Karpas-422 (cell line): ENCODE measurements around the gene SRPK2. TPM values are rescaled to one million over a fixed set of nuclear protein-coding genes. Genes with fewer than 3 reads are reported as not detected.

ENCODE experiments used
- DNase-seq: peaks from one replicate; pipeline ENCODE4 v3.0.0-alpha.2; 2015
- H2AFZ ChIP-seq: fragments of 200-600 bp; sonication (generic); 2 replicates; pipeline ENCODE4 v1.6.1; 2014; ENCODE audit warnings: antibody characterized with exemption, low read length, mixed read lengths
- H3K27ac ChIP-seq: fragments of 200-600 bp; sonication (generic); 2 replicates; pipeline ENCODE4 v1.5.1; 2014; ENCODE audit warnings: mild to moderate bottlenecking, low read length, moderate library complexity
- H3K27me3 ChIP-seq: fragments of 200-600 bp; sonication (generic); 2 replicates; pipeline ENCODE4 v1.6.1; 2014; ENCODE audit warnings: low read length, mixed read lengths
- H3K36me3 ChIP-seq: fragments of 200-600 bp; sonication (generic); 2 replicates; pipeline ENCODE4 v1.6.1; 2014; ENCODE audit warnings: low read length, mixed read lengths; ENCODE audit not compliant: insufficient read depth
- H3K4me1 ChIP-seq: fragments of 200-600 bp; sonication (generic); 2 replicates; pipeline ENCODE4 v1.6.1; 2014; ENCODE audit warnings: mild to moderate bottlenecking, low read length, mixed read lengths
- H3K4me2 ChIP-seq: fragments of 200-600 bp; sonication (generic); 2 replicates; pipeline ENCODE4 v1.6.1; 2014; ENCODE audit warnings: low read length, low read depth, mild to moderate bottlenecking; ENCODE audit not compliant: poor library complexity, severe bottlenecking
- H3K4me3 ChIP-seq: fragments of 200-600 bp; sonication (generic); 2 replicates; pipeline ENCODE4 v1.5.1; 2014; ENCODE audit warnings: mild to moderate bottlenecking, antibody characterized with exemption, low read length, mixed read lengths
- H3K79me2 ChIP-seq: fragments of 200-600 bp; sonication (generic); 2 replicates; pipeline ENCODE4 v1.6.1; 2014; ENCODE audit warnings: mild to moderate bottlenecking, low read length, mixed read lengths
- H3K9ac ChIP-seq: fragments of 200-600 bp; sonication (generic); 2 replicates; pipeline ENCODE4 v1.6.0; 2014; ENCODE audit warnings: low read length
- H3K9me2 ChIP-seq: fragments of 200-600 bp; sonication (generic), shearing (Covaris generic); replicated peaks from 2 replicates; pipeline ENCODE4 v1.6.0; 2014; ENCODE audit warnings: mild to moderate bottlenecking, low read length, moderate library complexity; ENCODE audit not compliant: insufficient read depth
- H3K9me3 ChIP-seq: fragments of 300-700, 200-600 bp; sonication (generic); 2 replicates; pipeline ENCODE4 v1.6.1; 2014; ENCODE audit warnings: low read length, mixed read lengths
- H4K20me1 ChIP-seq: fragments of 200-600 bp; sonication (generic); 2 replicates; pipeline ENCODE4 v1.6.1; 2014; ENCODE audit warnings: mild to moderate bottlenecking, antibody characterized with exemption, low read length, low read depth; ENCODE audit not compliant: insufficient read depth
- total RNA-seq: library from RNA; depleted of rRNA; stranded (reverse); fragments of >200 nt; shearing (Covaris generic); gene quantifications from 2 replicates; pipeline ENCODE4 v1.2.3, GENCODE V29; 2014; ENCODE audit warnings: low replicate concordance

Gene SRPK2
- total RNA-seq, 1 experiment from 2014 or later, result 9.0 TPM

DNA sequence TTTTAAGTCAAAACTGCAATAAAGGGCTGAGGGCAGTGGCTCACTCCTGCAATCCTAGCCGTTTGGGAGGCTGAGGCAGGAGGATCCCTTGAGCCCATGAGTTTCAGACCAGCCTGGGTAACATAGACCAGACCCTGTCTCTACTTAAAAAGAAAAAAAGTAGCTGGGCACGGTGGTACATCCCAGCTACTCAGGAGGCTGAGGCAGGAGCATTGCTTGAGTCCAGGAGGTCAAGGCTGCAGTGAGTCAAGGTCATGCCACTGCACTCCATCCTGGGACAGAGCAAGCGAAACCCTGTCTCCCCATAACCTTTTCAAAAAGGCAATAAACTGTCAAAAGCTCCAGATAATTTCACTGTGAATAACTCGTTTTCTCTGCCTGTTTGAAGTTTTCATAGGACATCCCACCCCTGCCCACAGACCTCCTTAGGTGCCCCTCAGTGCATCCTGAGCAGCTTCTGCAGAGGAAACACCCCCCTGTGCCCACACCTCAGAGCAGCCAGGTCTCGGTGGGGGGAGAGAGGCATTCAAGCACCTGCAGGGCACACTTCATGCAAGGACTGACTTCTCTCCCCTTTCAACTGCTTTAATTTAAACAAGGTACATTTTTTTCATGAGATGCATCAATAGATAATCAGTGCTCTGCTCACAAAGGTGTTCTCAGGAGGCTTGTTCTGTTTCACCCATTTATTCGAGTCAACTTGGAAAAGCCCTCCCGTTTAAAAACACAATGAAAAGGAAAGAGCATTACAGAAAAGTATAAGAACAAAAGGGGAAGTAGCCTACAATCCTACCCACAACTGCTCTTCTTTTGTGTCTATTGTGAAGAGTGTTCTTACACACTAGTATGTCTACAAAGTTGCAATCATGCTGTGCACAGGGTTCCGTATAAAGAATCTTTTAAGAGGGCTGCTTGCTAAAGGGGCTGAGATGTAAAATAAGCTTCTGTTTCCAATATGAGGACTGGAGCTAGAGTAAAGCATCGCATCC lies 269.8 kb downstream of the SRPK2 start:
- Histone ChIP-seq H3K4me3 (no peak overlapping the region), H3K9ac (no peak overlapping the region), H2AFZ (no peak overlapping the region), H3K9me3 (no peaks in the 10 kb centered on the region), H3K27me3 (no peaks in the 10 kb centered on the region), H3K27ac (0 out of 2 replicates have a peak overlapping the region, but pooled peaks have one; percentile 12), H3K9me2 (no peaks in the 10 kb centered on the region), H3K36me3 (peaks cover 9% of the 10 kb centered on the region; the same call in 1 of the 2 replicates), H3K4me2 (no peak overlapping the region), H4K20me1 (no peaks in the 10 kb centered on the region), H3K79me2 (no peaks in the 10 kb centered on the region), H3K4me1 (peaks cover 11% of the 10 kb centered on the region)
- DNase-seq, result peak; percentile 49

DNA sequence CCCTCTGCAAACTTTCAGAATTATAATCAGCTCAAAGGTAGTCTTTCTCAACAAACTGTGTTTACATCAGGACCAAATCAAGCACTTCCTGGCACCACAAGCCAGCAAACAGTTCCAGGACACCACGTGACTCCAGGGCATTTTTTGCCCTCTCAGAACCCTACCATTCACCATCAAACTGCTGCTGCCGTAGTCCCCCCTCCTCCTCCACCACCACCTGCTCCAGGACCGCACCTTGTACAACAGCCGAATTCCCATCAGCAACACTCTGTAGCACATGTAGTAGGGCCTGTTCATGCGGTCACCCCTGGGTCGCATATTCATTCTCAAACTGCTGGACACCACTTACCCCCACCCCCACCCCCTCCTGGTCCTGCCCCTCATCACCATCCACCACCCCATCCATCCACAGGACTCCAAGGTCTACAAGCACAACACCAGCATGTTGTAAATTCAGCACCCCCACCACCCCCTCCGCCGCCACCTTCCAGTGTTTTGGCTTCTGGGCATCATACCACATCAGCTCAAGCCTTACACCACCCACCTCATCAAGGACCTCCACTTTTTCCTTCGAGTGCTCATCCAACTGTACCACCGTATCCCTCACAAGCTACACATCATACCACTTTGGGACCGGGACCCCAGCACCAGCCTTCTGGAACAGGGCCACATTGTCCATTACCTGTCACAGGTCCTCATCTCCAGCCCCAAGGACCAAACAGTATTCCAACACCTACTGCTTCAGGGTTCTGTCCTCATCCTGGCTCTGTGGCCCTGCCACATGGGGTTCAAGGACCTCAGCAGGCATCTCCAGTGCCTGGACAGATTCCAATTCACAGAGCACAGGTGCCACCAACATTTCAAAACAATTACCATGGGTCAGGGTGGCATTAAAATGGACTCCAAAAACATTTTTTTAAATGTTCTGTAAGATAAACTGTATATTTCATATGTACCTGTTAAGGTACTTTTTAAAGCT lies 276.0 kb downstream of the SRPK2 start:
- H3K27me3 ChIP-seq, result no peaks in the 10 kb centered on the region
- H3K36me3 ChIP-seq, result peaks cover 62% of the 10 kb centered on the region; the same call in 1 of the 2 replicates
- no peaks in the 10 kb centered on the region for H3K9me3 ChIP-seq
- no peak overlapping the region for H2AFZ ChIP-seq
- no peak for DNase-seq
- H3K4me3 ChIP-seq, result no peak overlapping the region
- 0 out of 2 replicates have a peak, but pooled peaks cover 8% of the 10 kb centered on the region for H3K79me2 ChIP-seq
- no peaks in the 10 kb centered on the region; the same call in 1 of the 2 replicates for H4K20me1 ChIP-seq
- H3K4me1 ChIP-seq, result no peaks in the 10 kb centered on the region
- no peaks in the 10 kb centered on the region for H3K9me2 ChIP-seq
- no peak overlapping the region for H3K27ac ChIP-seq
- no peak overlapping the region for H3K4me2 ChIP-seq
- H3K9ac ChIP-seq, result no peak overlapping the region

- H2AFZ ChIP-seq, result no peak overlapping the region
- H3K27me3 ChIP-seq, result no peaks in the 10 kb centered on the region
- no peaks in the 10 kb centered on the region for H3K4me1 ChIP-seq
- no peak overlapping the region for H3K9ac ChIP-seq
- DNase-seq, result no peak
- H4K20me1 ChIP-seq, result no peaks in the 10 kb centered on the region; the same call in 1 of the 2 replicates
- H3K9me2 ChIP-seq, result no peaks in the 10 kb centered on the region
- H3K27ac ChIP-seq, result no peak overlapping the region
- H3K4me2 ChIP-seq, result no peak overlapping the region
- H3K36me3 ChIP-seq, result peaks cover 87% of the 10 kb centered on the region; the same call in 1 of the 2 replicates
- H3K79me2 ChIP-seq, result peaks cover 15% of the 10 kb centered on the region; the same call in 1 of the 2 replicates
- no peak overlapping the region for H3K4me3 ChIP-seq
- no peaks in the 10 kb centered on the region for H3K9me3 ChIP-seq
Observed at GRCh38 chr7:105107458-105107857, 281.3 kb downstream of the SRPK2 start.

DNA sequence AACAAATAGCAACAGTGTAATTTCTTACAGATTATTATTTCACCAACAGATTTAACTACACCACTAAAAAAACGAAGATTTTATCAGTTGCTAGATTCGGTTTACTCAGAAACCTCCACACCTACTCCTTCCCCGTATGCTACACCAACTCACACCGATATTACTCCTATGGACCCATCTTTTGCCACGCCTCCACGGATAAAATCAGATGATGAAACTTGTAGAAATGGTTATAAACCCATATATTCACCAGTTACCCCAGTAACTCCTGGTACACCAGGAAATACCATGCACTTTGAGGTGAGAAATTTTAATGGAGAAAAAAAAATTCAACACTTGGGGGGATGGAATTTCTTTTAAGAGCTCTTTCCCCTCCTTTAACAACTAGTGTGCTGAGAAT lies 282.2 kb downstream of the SRPK2 start:
- H3K4me1 ChIP-seq, result no peaks in the 10 kb centered on the region
- peaks cover 15% of the 10 kb centered on the region; the same call in 1 of the 2 replicates for H3K79me2 ChIP-seq
- no peak overlapping the region for H3K27ac ChIP-seq
- no peaks in the 10 kb centered on the region for H3K27me3 ChIP-seq
- H3K36me3 ChIP-seq, result peaks cover 81% of the 10 kb centered on the region; the same call in 1 of the 2 replicates
- no peak overlapping the region for H3K4me2 ChIP-seq
- no peaks in the 10 kb centered on the region for H3K9me3 ChIP-seq
- no peaks in the 10 kb centered on the region for H3K9me2 ChIP-seq
- no peaks in the 10 kb centered on the region; the same call in 1 of the 2 replicates for H4K20me1 ChIP-seq
- no peak overlapping the region for H3K9ac ChIP-seq
- no peak overlapping the region for H2AFZ ChIP-seq
- no peak for DNase-seq
- no peak overlapping the region for H3K4me3 ChIP-seq

GRCh38 chr7:105105579-105105978 lies 283.1 kb downstream of the SRPK2 start:
- H3K4me1 ChIP-seq, result no peaks in the 10 kb centered on the region
- no peak overlapping the region for H3K4me3 ChIP-seq
- H3K27me3 ChIP-seq, result no peaks in the 10 kb centered on the region
- H3K4me2 ChIP-seq, result no peak overlapping the region
- H2AFZ ChIP-seq, result no peak overlapping the region
- no peak overlapping the region for H3K27ac ChIP-seq
- H3K9me2 ChIP-seq, result no peaks in the 10 kb centered on the region
- DNase-seq, result no peak
- no peaks in the 10 kb centered on the region for H3K9me3 ChIP-seq
- H4K20me1 ChIP-seq, result no peaks in the 10 kb centered on the region; the same call in 1 of the 2 replicates
- peaks cover 81% of the 10 kb centered on the region; the same call in 1 of the 2 replicates for H3K36me3 ChIP-seq
- H3K79me2 ChIP-seq, result peaks cover 15% of the 10 kb centered on the region; the same call in 1 of the 2 replicates
- no peak overlapping the region for H3K9ac ChIP-seq

GRCh38 chr7:105102557-105103352 lies 286.0 kb downstream of the SRPK2 start:
- no peaks in the 10 kb centered on the region for H3K9me2 ChIP-seq
- H3K36me3 ChIP-seq, result peaks cover 66% of the 10 kb centered on the region
- H3K4me3 ChIP-seq, result no peak overlapping the region
- H2AFZ ChIP-seq, result no peak overlapping the region
- H3K79me2 ChIP-seq, result peaks cover 24% of the 10 kb centered on the region
- H3K9ac ChIP-seq, result no peak overlapping the region
- H3K4me2 ChIP-seq, result no peak overlapping the region
- no peak for DNase-seq
- H3K4me1 ChIP-seq, result no peaks in the 10 kb centered on the region
- H3K9me3 ChIP-seq, result no peaks in the 10 kb centered on the region
- no peak overlapping the region for H3K27ac ChIP-seq
- H4K20me1 ChIP-seq, result no peaks in the 10 kb centered on the region
- no peaks in the 10 kb centered on the region for H3K27me3 ChIP-seq

DNA sequence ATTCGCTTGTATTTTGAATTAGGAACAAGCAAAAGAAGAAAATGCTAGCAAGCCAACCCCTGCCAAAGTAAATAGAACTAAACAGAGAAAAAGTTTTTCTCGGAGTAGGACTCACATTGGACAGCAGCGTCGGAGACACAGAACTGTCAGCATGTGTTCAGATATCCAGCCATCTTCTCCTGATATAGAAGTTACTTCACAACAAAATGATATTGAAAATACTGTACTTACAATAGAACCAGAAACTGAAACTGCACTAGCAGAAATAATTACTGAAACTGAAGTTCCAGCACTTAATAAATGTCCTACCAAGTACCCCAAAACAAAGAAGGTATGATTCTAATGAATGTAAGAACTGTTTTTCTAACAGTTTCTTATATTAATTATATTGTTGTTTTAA lies 286.9 kb downstream of the SRPK2 start:
- H3K4me3 ChIP-seq, result no peak overlapping the region
- no peak overlapping the region for H3K27ac ChIP-seq
- peaks cover 30% of the 10 kb centered on the region for H3K79me2 ChIP-seq
- H4K20me1 ChIP-seq, result no peaks in the 10 kb centered on the region
- no peaks in the 10 kb centered on the region for H3K27me3 ChIP-seq
- H3K36me3 ChIP-seq, result peaks cover 59% of the 10 kb centered on the region
- no peak overlapping the region for H3K9ac ChIP-seq
- no peak for DNase-seq
- no peaks in the 10 kb centered on the region for H3K9me3 ChIP-seq
- no peaks in the 10 kb centered on the region for H3K4me1 ChIP-seq
- no peak overlapping the region for H2AFZ ChIP-seq
- no peaks in the 10 kb centered on the region for H3K9me2 ChIP-seq
- H3K4me2 ChIP-seq, result no peak overlapping the region
